ENCODE results near the gene FBXO15.

FBXO15 gene

DNA sequence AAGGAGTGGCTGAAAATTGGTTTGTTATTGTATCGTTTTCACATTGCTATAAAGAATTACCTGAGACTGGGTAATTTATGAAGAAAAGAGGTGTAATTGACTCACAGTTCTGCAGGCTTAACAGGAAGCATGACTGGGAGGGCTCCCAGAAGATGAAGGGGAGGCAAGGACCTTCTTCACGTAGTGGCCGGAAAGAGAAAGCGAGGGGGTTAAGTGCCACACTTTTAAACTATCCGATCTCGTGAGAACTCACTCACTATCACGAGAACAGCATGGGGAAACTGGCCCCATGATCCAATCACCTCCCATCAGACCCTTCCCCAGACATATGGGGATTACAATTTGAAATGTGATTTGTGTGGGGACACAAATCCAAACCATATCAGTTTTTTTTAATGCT is 81.6 kb downstream of the FBXO15 start:
- Histone ChIP-seq H3K4me3 (ENCODE audit: low read depth, low read length) (no peak overlapping the region), H3K27ac (no peak overlapping the region), H3K36me3 (replicated peaks) (no peaks in the 10 kb centered on the region), H3K27me3 (replicated peaks) (no peaks in the 10 kb centered on the region)
- in situ Hi-C loops (cut with HindIII; ENCODE audit: low pct_ligation_motif_present, low sequenced_read_pairs), result no loop called here
- TF ChIP-seq, protein P1, sequence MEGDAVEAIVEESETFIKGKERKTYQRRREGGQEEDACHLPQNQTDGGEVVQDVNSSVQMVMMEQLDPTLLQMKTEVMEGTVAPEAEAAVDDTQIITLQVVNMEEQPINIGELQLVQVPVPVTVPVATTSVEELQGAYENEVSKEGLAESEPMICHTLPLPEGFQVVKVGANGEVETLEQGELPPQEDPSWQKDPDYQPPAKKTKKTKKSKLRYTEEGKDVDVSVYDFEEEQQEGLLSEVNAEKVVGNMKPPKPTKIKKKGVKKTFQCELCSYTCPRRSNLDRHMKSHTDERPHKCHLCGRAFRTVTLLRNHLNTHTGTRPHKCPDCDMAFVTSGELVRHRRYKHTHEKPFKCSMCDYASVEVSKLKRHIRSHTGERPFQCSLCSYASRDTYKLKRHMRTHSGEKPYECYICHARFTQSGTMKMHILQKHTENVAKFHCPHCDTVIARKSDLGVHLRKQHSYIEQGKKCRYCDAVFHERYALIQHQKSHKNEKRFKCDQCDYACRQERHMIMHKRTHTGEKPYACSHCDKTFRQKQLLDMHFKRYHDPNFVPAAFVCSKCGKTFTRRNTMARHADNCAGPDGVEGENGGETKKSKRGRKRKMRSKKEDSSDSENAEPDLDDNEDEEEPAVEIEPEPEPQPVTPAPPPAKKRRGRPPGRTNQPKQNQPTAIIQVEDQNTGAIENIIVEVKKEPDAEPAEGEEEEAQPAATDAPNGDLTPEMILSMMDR (IDR thresholded peaks at IDR 0.05; ENCODE audit: low read depth, low read length, missing control alignments), result no peak
- no peak for DNase-seq

DNA sequence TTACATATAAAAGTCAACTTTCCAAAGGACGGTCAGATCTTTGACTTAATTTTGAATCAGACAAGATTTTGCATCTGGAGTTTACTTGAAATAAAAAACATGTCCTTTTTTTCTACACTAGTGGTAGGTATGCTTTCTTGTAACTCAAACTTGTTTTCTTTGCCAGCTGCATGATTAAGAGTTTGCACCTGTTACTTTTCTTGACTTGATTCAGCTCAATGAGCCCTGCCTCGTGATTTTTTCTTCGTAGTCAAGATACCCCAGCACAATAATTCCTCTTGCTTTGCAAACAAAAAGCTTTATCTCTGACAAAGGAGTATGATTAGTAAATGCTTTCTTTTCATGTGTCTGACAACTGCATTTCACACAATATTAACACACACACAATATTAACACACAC is 82.3 kb downstream of the FBXO15 start:
- Histone ChIP-seq H3K27ac (no peak overlapping the region), H3K27me3 (replicated peaks) (no peaks in the 10 kb centered on the region), H3K4me3 (ENCODE audit: low read depth, low read length) (no peak overlapping the region), H3K36me3 (replicated peaks) (no peaks in the 10 kb centered on the region)
- TF ChIP-seq, protein P1 (IDR thresholded peaks at IDR 0.05; ENCODE audit: low read depth, low read length, missing control alignments), result no peak
- DNase-seq, result no peak
- in situ Hi-C loops (cut with HindIII; ENCODE audit: low pct_ligation_motif_present, low sequenced_read_pairs), result no loop called here

DNA sequence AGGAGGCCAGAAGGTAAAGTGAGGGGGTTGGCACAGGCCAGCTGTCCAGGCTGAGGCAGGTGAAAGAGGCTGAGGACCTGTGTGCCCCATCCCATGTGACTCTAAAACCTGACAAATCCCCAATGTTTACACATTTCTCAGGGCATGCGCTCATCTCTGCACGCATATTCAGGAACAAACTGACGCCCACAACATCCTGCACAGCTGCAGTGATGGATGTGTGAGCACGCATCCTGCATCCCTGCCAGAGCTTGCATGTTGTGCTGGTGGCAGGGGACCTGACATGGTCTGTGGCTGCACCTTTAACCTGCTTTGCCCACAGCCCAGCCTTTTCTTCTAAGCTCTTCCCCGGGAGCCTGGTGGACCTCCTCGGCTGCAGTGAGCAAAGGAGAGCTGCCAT is 83.1 kb downstream of the FBXO15 start:
- Histone ChIP-seq H3K27ac (no peak overlapping the region), H3K36me3 (replicated peaks) (no peaks in the 10 kb centered on the region), H3K27me3 (replicated peaks) (no peaks in the 10 kb centered on the region), H3K4me3 (ENCODE audit: low read depth, low read length) (no peak overlapping the region)
- in situ Hi-C loops (cut with HindIII; ENCODE audit: low pct_ligation_motif_present, low sequenced_read_pairs), result no loop called here
- no peak for DNase-seq
- TF ChIP-seq, protein P1 (IDR thresholded peaks at IDR 0.05; ENCODE audit: low read depth, low read length, missing control alignments), result no peak

DNA sequence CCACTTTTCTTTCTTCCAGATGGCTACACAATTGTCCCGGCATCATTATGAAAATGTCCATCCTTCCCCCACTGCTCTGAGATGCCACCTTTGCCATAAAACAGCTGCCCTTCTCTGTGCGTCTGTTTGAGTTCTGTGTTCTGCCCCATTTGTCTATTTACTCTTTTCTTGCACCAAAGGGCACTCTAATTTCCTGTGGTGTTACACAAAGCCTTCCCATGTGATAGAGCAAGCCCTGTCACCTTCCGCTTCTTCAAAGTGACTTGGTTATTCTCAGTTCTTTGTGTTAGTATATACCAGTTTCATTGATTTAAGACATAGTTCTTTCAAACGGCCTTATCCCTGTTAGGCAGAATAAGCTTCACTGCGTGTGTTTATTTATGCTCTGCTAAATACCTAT is 84.1 kb downstream of the FBXO15 start:
- TF ChIP-seq, protein P1 (IDR thresholded peaks at IDR 0.05; ENCODE audit: low read depth, low read length, missing control alignments), result no peak
- Histone ChIP-seq H3K4me3 (ENCODE audit: low read depth, low read length) (no peak overlapping the region), H3K36me3 (replicated peaks) (no peaks in the 10 kb centered on the region), H3K27me3 (replicated peaks) (no peaks in the 10 kb centered on the region), H3K27ac (no peak overlapping the region)
- in situ Hi-C loops (cut with HindIII; ENCODE audit: low pct_ligation_motif_present, low sequenced_read_pairs), result no loop called here
- no peak for DNase-seq

DNA sequence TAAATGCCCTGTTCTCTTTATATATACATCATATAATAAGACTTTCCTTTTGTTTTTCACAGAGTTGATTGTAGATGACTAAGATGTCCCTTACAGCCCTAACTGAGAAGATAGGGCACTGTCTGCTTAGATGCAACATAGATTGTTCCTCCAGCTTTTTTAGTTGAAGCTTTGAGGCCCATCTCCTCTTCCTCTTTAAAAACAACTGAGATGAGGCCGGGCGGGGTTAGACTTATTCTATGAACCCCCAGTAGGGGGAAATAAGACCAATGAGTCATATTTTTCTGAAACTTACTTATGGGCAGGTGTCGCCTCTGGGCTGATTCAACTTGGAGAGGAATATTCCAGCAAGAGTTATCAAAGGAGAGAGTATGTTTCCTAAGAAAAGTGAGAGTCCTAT is 84.6 kb downstream of the FBXO15 start:
- no peaks in the 10 kb centered on the region for H3K36me3 ChIP-seq (replicated peaks)
- no peak overlapping the region for H3K27ac ChIP-seq
- TF ChIP-seq, protein P1 (IDR thresholded peaks at IDR 0.05; ENCODE audit: low read depth, low read length, missing control alignments), result no peak
- H3K27me3 ChIP-seq (replicated peaks), result no peaks in the 10 kb centered on the region
- in situ Hi-C loops (cut with HindIII; ENCODE audit: low pct_ligation_motif_present, low sequenced_read_pairs), result no loop called here
- no peak for DNase-seq
- no peak overlapping the region for H3K4me3 ChIP-seq (ENCODE audit: low read depth, low read length)

DNA sequence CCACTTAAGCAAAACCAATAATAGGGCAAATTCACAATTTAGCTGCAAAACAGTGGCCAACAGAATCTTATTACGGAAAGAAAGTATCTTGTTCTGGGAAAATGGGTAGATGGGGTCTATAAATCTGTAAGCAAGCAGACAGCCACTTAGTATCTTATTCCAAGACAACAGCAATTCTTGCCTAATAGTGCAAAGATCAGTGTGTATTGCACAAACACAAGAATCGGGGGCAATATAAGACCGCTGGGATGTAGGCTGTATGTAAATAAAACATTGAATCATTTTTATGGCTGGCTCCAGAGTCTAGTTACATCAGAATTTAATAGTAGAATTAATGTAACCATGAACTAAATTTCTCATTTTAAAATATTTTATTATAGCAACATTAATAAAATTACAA is 85.6 kb downstream of the FBXO15 start:
- DNase-seq, result no peak
- TF ChIP-seq, protein P1 (IDR thresholded peaks at IDR 0.05; ENCODE audit: low read depth, low read length, missing control alignments), result no peak
- in situ Hi-C loops (cut with HindIII; ENCODE audit: low pct_ligation_motif_present, low sequenced_read_pairs), result no loop called here
- Histone ChIP-seq H3K4me3 (ENCODE audit: low read depth, low read length) (no peak overlapping the region), H3K36me3 (replicated peaks) (no peaks in the 10 kb centered on the region), H3K27ac (no peak overlapping the region), H3K27me3 (replicated peaks) (no peaks in the 10 kb centered on the region)
